WTC11 (cell line): ENCODE results near the gene SLC35F2. TPM values are rescaled to one million over a fixed set of nuclear protein-coding genes. Genes with fewer than 3 reads are reported as not detected.

Experiments used
- ATAC-seq: fragments of 200-7000 bp; cut with Tn5 transposase; 2 replicates; pipeline ENCODE4 v1.10.0; 2021; ENCODE audit warnings: mild to moderate bottlenecking, moderate library complexity
- CTCF ChIA-PET: fragments of 300-600 bp; sonication (Branson Sonifier 250); formaldehyde crosslinking; loops from one replicate; lab custom pipeline; 2021; ENCODE audit warnings: antibody characterized with exemption; lab: Charles Lee
- POLR2A ChIA-PET: fragments of 350-600 bp; sonication (Branson Sonifier 250); formaldehyde crosslinking; loops from one replicate; lab custom pipeline; 2021; ENCODE audit warnings: antibody characterized with exemption; lab: Charles Lee
- DNase-seq: peaks from one replicate; pipeline ENCODE4 v3.0.0; 2021; ENCODE audit warnings: low spot score
- H3K27ac Mint-ChIP-seq: 2 replicates; pipeline ENCODE4 v1.8.0; 2021; ENCODE audit warnings: mixed read lengths
- H3K27me3 Mint-ChIP-seq: 2 replicates; pipeline ENCODE4 v1.8.0; 2021; ENCODE audit warnings: low read depth, mild to moderate bottlenecking, moderate library complexity, mixed read lengths
- H3K36me3 Mint-ChIP-seq: 2 replicates; pipeline ENCODE4 v1.8.0; 2021; ENCODE audit warnings: mixed read lengths
- H3K4me1 Mint-ChIP-seq: 2 replicates; pipeline ENCODE4 v1.8.0; 2022; ENCODE audit warnings: mixed read lengths
- H3K4me3 Mint-ChIP-seq: 2 replicates; pipeline ENCODE4 v1.8.0; 2021; ENCODE audit warnings: mild to moderate bottlenecking, moderate library complexity, mixed read lengths
- H3K9me3 Mint-ChIP-seq: 2 replicates; pipeline ENCODE4 v1.8.0; 2021; ENCODE audit warnings: mixed read lengths
- ELF4 ChIP-seq: sonication (generic); formaldehyde crosslinking; IDR thresholded peaks from 2 replicates; pipeline ENCODE4 v1.8.1; 2022; ENCODE audit warnings: low read depth, mild to moderate bottlenecking, moderate library complexity, missing genetic modification reagents
- GRHL2 ChIP-seq: fragments of 250-450 bp; sonication (Bioruptor Pico); IDR thresholded peaks from 2 replicates; pipeline ENCODE4 v1.8.0; 2022; ENCODE audit warnings: mild to moderate bottlenecking, moderate library complexity; ENCODE audit not compliant: insufficient replicate concordance, severe bottlenecking
- MXD4 ChIP-seq: fragments of 250-450 bp; sonication (Bioruptor Pico); IDR thresholded peaks from 2 replicates; pipeline ENCODE4 v1.8.0; 2021; ENCODE audit warnings: mild to moderate bottlenecking, moderate library complexity, borderline replicate concordance
- MYBL2 ChIP-seq: sonication (generic); formaldehyde crosslinking; IDR thresholded peaks from 2 replicates; pipeline ENCODE4 v1.8.1; 2023; ENCODE audit warnings: mild to moderate bottlenecking, moderate library complexity, missing genetic modification reagents
- NR3C1 ChIP-seq: sonication (generic); formaldehyde crosslinking; conservative IDR thresholded peaks from 2 replicates; pipeline ENCODE4 v1.8.1; 2023; ENCODE audit warnings: low read depth, mild to moderate bottlenecking, missing genetic modification reagents
- RELA ChIP-seq: sonication (generic); formaldehyde crosslinking; IDR thresholded peaks from 2 replicates; pipeline ENCODE4 v1.8.1; 2022; ENCODE audit warnings: missing genetic modification reagents, mild to moderate bottlenecking, borderline replicate concordance
- RORB ChIP-seq: fragments of 250-450 bp; sonication (Bioruptor Pico); IDR thresholded peaks from 2 replicates; pipeline ENCODE4 v1.9.0; 2021; ENCODE audit warnings: mild to moderate bottlenecking
- TEAD4 ChIP-seq: sonication (generic); formaldehyde crosslinking; IDR thresholded peaks from 2 replicates; pipeline ENCODE4 v1.8.0; 2022; ENCODE audit warnings: mild to moderate bottlenecking, missing genetic modification reagents
- ZBTB21 ChIP-seq: sonication (generic); formaldehyde crosslinking; IDR thresholded peaks from 2 replicates; pipeline ENCODE4 v1.8.1; 2023; ENCODE audit warnings: mild to moderate bottlenecking, missing genetic modification reagents, borderline replicate concordance
- ZNF121 ChIP-seq: sonication (generic); formaldehyde crosslinking; IDR thresholded peaks from 2 replicates; pipeline ENCODE4 v1.8.0; 2023; ENCODE audit warnings: missing genetic modification reagents
- ZNF138 ChIP-seq: sonication (generic); formaldehyde crosslinking; conservative IDR thresholded peaks from 2 replicates; pipeline ENCODE4 v1.8.1; 2022; ENCODE audit warnings: mild to moderate bottlenecking, moderate library complexity, missing genetic modification reagents
- ZNF219 ChIP-seq: sonication (generic); formaldehyde crosslinking; IDR thresholded peaks from 2 replicates; pipeline ENCODE4 v1.8.0; 2023; ENCODE audit warnings: missing genetic modification reagents, mild to moderate bottlenecking, borderline replicate concordance
- ZNF232 ChIP-seq: sonication (generic); formaldehyde crosslinking; IDR thresholded peaks from 2 replicates; pipeline ENCODE4 v1.8.0; 2022; ENCODE audit warnings: mild to moderate bottlenecking, missing genetic modification reagents
- ZNF416 ChIP-seq: fragments of 250-450 bp; sonication (Bioruptor Pico); IDR thresholded peaks from 2 replicates; pipeline ENCODE4 v1.9.0; 2021; ENCODE audit warnings: mild to moderate bottlenecking, inconsistent platforms
- total RNA-seq: library from RNA; stranded (reverse); gene quantifications from 3 replicates; pipeline ENCODE4 v1.2.3, GENCODE V29; 2021
- TF ChIP-seq, protein P1 (sequence below): fragments of 250-450 bp; sonication (Bioruptor Pico); IDR thresholded peaks from 2 replicates; pipeline ENCODE4 v1.9.0; 2021; ENCODE audit warnings: mild to moderate bottlenecking
- TF ChIP-seq, protein P2 (sequence below): sonication (generic); formaldehyde crosslinking; IDR thresholded peaks from 2 replicates; pipeline ENCODE4 v1.8.0; 2022; ENCODE audit warnings: mild to moderate bottlenecking, missing genetic modification reagents
- TF ChIP-seq, protein P3 (sequence below): sonication (generic); formaldehyde crosslinking; IDR thresholded peaks from 2 replicates; pipeline ENCODE4 v1.8.0; 2022; ENCODE audit warnings: missing genetic modification reagents
- TF ChIP-seq, protein P4 (sequence below): sonication (generic); formaldehyde crosslinking; conservative IDR thresholded peaks from 2 replicates; pipeline ENCODE4 v1.8.1; 2022; ENCODE audit warnings: mild to moderate bottlenecking, missing genetic modification reagents
- TF ChIP-seq, protein P5 (sequence below): sonication (generic); formaldehyde crosslinking; IDR thresholded peaks from 2 replicates; pipeline ENCODE4 v1.8.1; 2022; ENCODE audit warnings: mild to moderate bottlenecking, missing genetic modification reagents, moderate library complexity, borderline replicate concordance
- TF ChIP-seq, protein P6 (sequence below): sonication (generic); formaldehyde crosslinking; IDR thresholded peaks from 2 replicates; pipeline ENCODE4 v1.8.1; 2023; ENCODE audit warnings: mild to moderate bottlenecking, missing genetic modification reagents

SLC35F2 gene
- total RNA-seq, 1 experiment from 2014 or later = 27.1 TPM

DNA sequence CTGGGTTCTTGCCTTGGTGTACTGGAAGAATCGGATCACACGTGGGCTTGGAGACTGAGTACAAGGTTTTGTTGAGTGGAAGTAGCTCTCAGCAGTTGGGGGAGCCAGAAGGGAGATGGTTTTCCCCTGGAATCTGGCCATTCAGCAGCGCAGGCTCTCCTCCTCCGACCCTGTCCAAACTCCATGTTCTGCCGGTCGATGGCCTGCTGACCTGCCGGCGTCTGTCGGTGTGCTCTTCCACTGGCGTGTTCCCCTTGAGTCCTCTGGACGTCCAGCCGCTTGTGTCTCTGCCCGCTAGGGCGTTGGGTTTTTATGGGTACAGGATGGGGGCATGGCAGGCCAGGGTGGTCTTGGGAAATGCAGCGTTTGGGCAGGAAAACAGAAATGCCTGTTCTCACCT is 108.3 kb downstream of the SLC35F2 start (continued):
- TF ChIP-seq ZNF121 (CRISPR knock-in tag) (no peak), RORB (CRISPR knock-in tag) (no peak), NR3C1 (no peak), ZBTB21 (no peak), ELF4 (no peak)
- TF ChIP-seq, protein P1, sequence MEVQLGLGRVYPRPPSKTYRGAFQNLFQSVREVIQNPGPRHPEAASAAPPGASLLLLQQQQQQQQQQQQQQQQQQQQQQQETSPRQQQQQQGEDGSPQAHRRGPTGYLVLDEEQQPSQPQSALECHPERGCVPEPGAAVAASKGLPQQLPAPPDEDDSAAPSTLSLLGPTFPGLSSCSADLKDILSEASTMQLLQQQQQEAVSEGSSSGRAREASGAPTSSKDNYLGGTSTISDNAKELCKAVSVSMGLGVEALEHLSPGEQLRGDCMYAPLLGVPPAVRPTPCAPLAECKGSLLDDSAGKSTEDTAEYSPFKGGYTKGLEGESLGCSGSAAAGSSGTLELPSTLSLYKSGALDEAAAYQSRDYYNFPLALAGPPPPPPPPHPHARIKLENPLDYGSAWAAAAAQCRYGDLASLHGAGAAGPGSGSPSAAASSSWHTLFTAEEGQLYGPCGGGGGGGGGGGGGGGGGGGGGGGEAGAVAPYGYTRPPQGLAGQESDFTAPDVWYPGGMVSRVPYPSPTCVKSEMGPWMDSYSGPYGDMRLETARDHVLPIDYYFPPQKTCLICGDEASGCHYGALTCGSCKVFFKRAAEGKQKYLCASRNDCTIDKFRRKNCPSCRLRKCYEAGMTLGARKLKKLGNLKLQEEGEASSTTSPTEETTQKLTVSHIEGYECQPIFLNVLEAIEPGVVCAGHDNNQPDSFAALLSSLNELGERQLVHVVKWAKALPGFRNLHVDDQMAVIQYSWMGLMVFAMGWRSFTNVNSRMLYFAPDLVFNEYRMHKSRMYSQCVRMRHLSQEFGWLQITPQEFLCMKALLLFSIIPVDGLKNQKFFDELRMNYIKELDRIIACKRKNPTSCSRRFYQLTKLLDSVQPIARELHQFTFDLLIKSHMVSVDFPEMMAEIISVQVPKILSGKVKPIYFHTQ = no peak

DNA sequence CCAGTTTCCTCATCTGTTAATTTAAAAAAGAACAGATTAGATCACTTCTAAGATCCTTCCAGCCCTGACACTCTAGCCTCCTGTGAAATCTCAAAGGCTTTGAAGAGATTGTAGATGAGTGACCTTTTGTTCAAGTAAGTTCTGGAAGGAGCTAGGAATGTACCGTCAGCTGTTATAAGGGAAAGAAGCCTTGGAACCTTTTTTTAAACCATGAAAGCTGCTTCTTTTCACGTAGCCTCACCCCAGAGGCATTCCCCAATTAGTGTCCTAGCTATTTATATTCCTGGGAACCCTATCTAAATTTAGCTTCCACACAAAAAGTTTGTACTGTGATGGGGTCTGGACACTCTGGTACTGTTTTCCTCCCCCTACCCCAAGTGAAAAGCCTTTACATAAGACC is 111.0 kb downstream of the SLC35F2 start:
- Mint-ChIP-seq H3K36me3 (no peaks in the 10 kb centered on the region), H3K27me3 (peaks cover 6% of the 10 kb centered on the region), H3K4me1 (peaks cover 6% of the 10 kb centered on the region), H3K27ac (no peak overlapping the region), H3K9me3 (no peaks in the 10 kb centered on the region), H3K4me3 (no peak overlapping the region)
- ChIA-PET POLR2A (no interaction called here), CTCF (interaction anchor here (1.2 to 1.5 kb wide), 2 partner anchors 8 to 23 kb away, joined by 3 to 4 read pairs; no protein-coding TSS in a partner anchor)
- no peak for TF ChIP-seq GRHL2 (CRISPR knock-in tag)
- TF ChIP-seq RELA (CRISPR knock-in tag) = no peak
- TF ChIP-seq, protein P1 = no peak
- TF ChIP-seq, protein P2, sequence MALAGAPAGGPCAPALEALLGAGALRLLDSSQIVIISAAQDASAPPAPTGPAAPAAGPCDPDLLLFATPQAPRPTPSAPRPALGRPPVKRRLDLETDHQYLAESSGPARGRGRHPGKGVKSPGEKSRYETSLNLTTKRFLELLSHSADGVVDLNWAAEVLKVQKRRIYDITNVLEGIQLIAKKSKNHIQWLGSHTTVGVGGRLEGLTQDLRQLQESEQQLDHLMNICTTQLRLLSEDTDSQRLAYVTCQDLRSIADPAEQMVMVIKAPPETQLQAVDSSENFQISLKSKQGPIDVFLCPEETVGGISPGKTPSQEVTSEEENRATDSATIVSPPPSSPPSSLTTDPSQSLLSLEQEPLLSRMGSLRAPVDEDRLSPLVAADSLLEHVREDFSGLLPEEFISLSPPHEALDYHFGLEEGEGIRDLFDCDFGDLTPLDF (CRISPR knock-in tag) = no peak
- TF ChIP-seq, protein P3, sequence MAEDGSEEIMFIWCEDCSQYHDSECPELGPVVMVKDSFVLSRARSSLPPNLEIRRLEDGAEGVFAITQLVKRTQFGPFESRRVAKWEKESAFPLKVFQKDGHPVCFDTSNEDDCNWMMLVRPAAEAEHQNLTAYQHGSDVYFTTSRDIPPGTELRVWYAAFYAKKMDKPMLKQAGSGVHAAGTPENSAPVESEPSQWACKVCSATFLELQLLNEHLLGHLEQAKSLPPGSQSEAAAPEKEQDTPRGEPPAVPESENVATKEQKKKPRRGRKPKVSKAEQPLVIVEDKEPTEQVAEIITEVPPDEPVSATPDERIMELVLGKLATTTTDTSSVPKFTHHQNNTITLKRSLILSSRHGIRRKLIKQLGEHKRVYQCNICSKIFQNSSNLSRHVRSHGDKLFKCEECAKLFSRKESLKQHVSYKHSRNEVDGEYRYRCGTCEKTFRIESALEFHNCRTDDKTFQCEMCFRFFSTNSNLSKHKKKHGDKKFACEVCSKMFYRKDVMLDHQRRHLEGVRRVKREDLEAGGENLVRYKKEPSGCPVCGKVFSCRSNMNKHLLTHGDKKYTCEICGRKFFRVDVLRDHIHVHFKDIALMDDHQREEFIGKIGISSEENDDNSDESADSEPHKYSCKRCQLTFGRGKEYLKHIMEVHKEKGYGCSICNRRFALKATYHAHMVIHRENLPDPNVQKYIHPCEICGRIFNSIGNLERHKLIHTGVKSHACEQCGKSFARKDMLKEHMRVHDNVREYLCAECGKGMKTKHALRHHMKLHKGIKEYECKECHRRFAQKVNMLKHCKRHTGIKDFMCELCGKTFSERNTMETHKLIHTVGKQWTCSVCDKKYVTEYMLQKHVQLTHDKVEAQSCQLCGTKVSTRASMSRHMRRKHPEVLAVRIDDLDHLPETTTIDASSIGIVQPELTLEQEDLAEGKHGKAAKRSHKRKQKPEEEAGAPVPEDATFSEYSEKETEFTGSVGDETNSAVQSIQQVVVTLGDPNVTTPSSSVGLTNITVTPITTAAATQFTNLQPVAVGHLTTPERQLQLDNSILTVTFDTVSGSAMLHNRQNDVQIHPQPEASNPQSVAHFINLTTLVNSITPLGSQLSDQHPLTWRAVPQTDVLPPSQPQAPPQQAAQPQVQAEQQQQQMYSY (CRISPR knock-in tag) = no peak
- ATAC-seq (no peak), DNase-seq (no peak)

DNA sequence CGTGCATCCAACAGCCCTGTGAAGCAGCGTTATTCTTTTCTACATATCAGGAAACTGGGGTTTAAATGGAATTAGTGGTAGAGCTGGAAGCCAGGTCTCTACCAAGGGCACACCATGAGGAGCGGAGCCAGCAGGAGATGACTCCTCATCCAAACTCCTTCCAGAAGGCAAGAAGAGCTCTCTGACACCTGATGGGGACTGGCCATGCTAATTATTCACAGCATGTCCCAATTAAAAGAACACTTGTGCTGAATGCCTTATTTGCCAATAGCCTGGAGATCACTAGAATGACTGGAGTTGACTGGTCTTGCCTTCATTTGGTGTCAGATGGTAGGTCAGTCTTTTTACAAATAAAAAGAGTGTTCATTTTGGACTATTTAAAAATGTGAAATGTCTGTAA is 113.9 kb downstream of the SLC35F2 start:
- Mint-ChIP-seq H3K4me3 (no peak overlapping the region), H3K4me1 (peaks cover 12% of the 10 kb centered on the region), H3K27ac (no peak overlapping the region), H3K9me3 (no peaks in the 10 kb centered on the region), H3K27me3 (peaks cover 20% of the 10 kb centered on the region), H3K36me3 (no peaks in the 10 kb centered on the region)
- ATAC-seq (peak; percentile 24; the same call in 1 of the 2 replicates), DNase-seq (no peak)
- CTCF ChIA-PET = interaction anchor here (1.2 kb wide), 1 partner anchor 26 kb away, joined by 3 read pairs; no protein-coding TSS in a partner anchor
- POLR2A ChIA-PET = no interaction called here
- TF ChIP-seq, protein P4, sequence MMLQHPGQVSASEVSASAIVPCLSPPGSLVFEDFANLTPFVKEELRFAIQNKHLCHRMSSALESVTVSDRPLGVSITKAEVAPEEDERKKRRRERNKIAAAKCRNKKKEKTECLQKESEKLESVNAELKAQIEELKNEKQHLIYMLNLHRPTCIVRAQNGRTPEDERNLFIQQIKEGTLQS (CRISPR knock-in tag) = no peak
- no peak for TF ChIP-seq ZNF416 (CRISPR knock-in tag)
- no peak for TF ChIP-seq MYBL2 (CRISPR knock-in tag)
- TF ChIP-seq ZNF232 (CRISPR knock-in tag) = no peak
- TF ChIP-seq ZNF219 (CRISPR knock-in tag) = no peak
- no peak for TF ChIP-seq ZBTB21
- no peak for TF ChIP-seq ZNF121 (CRISPR knock-in tag)
- TF ChIP-seq, protein P5, sequence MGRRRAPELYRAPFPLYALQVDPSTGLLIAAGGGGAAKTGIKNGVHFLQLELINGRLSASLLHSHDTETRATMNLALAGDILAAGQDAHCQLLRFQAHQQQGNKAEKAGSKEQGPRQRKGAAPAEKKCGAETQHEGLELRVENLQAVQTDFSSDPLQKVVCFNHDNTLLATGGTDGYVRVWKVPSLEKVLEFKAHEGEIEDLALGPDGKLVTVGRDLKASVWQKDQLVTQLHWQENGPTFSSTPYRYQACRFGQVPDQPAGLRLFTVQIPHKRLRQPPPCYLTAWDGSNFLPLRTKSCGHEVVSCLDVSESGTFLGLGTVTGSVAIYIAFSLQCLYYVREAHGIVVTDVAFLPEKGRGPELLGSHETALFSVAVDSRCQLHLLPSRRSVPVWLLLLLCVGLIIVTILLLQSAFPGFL (CRISPR knock-in tag) = no peak
- no peak for TF ChIP-seq MXD4 (CRISPR knock-in tag)
- TF ChIP-seq ZNF138 (CRISPR knock-in tag) = no peak
- no peak for TF ChIP-seq TEAD4
- TF ChIP-seq, protein P6, sequence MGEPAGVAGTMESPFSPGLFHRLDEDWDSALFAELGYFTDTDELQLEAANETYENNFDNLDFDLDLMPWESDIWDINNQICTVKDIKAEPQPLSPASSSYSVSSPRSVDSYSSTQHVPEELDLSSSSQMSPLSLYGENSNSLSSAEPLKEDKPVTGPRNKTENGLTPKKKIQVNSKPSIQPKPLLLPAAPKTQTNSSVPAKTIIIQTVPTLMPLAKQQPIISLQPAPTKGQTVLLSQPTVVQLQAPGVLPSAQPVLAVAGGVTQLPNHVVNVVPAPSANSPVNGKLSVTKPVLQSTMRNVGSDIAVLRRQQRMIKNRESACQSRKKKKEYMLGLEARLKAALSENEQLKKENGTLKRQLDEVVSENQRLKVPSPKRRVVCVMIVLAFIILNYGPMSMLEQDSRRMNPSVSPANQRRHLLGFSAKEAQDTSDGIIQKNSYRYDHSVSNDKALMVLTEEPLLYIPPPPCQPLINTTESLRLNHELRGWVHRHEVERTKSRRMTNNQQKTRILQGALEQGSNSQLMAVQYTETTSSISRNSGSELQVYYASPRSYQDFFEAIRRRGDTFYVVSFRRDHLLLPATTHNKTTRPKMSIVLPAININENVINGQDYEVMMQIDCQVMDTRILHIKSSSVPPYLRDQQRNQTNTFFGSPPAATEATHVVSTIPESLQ (CRISPR knock-in tag) = no peak
